K562 (cell line): ENCODE results near the gene IRF1. TPM values are rescaled to one million over a fixed set of nuclear protein-coding genes. Genes with fewer than 3 reads are reported as not detected.
A peak's percentile ranks its signal among the peaks of the same experiment; 100 is the strongest.

Experiments
- BACH1 ChIP-seq: fragments of 200-800 bp; sonication (Bioruptor generic); IDR thresholded peaks from 2 replicates; pipeline ENCODE4 v1.6.1; 2016; ENCODE audit warnings: missing genetic modification characterization, missing compliant biosample characterization
- COPS2 ChIP-seq: fragments of 450-650 bp; conservative IDR thresholded peaks from 2 replicates; pipeline ENCODE4 v1.6.1; 2016; ENCODE audit warnings: mild to moderate bottlenecking, moderate library complexity
- ETV1 ChIP-seq: fragments of 450-650 bp; conservative IDR thresholded peaks from 2 replicates; pipeline ENCODE4 v1.6.1; 2016; ENCODE audit warnings: missing genetic modification characterization, control low read depth, low read depth, missing compliant biosample characterization
- MAFK ChIP-seq: IDR thresholded peaks from 2 replicates; pipeline ENCODE4 v1.6.1; 2011; ENCODE audit warnings: low read length, improper control_type of control experiment
- MTA3 ChIP-seq: fragments of 450-650 bp; formaldehyde crosslinking; IDR thresholded peaks from 2 replicates; pipeline ENCODE4 v1.6.1; 2017; ENCODE audit warnings: mild to moderate bottlenecking, borderline replicate concordance
- PYGO2 ChIP-seq: fragments of 450-650 bp; IDR thresholded peaks from 2 replicates; pipeline ENCODE4 v1.6.1; 2016; ENCODE audit warnings: mild to moderate bottlenecking, missing genetic modification characterization, moderate library complexity, missing compliant biosample characterization
- SMARCC2 ChIP-seq: fragments of 450-650 bp; IDR thresholded peaks from 2 replicates; pipeline ENCODE4 v1.6.1; 2017; ENCODE audit warnings: antibody characterized with exemption, moderate library complexity, mild to moderate bottlenecking, low read depth
- polyA plus RNA-seq, 8 experiments: library from polyadenylated mRNA; depleted of rRNA in 4 of 8; stranded (reverse) in 5 of 8; unstranded in 3 of 8; fragments of >200 nt; fragmentation: Nextera tagmentation in 2 of 8; fragmentation: Illumina TruSeq in 1 of 8; extraction: Ambion mirVana in 2 of 8; extraction: Trizol in 1 of 8; gene quantifications; 2 replicates each; pipeline versions ENCODE4 v1.2.1 to v1.2.3, GENCODE V29; 2011 to 2014; ENCODE audit warnings: inconsistent platforms in 1 of 8, missing spikeins in 1 of 8
- total RNA-seq, 7 experiments: library from RNA; depleted of rRNA in 6 of 7; stranded (reverse); fragments of >200 nt in 6 of 7; fragmentation: Illumina TruSeq in 2 of 7; extraction: Trizol in 2 of 7; gene quantifications; 2 replicates each; pipeline versions ENCODE4 v1.2.1 to v1.2.3, GENCODE V29; 2011 to 2021; ENCODE audit warnings: low replicate concordance in 1 of 7
- TF ChIP-seq, protein P1 (sequence below), 3 experiments: IDR thresholded peaks in 2 of 3; conservative IDR thresholded peaks in 1 of 3; 2 replicates each; pipeline ENCODE4 v1.5.1; 2011 to 2012; ENCODE audit warnings: low read length in 3 of 3, mild to moderate bottlenecking in 3 of 3, control low read depth in 2 of 3, improper control_type of control experiment in 1 of 3, inconsistent platforms in 1 of 3, low read depth in 1 of 3, mixed read lengths in 1 of 3, moderate library complexity in 1 of 3; ENCODE audit not compliant: insufficient read depth in 2 of 3
- TF ChIP-seq, protein P2 (sequence below): fragments of 450-650 bp; IDR thresholded peaks from 2 replicates; pipeline ENCODE4 v1.6.1; 2016; ENCODE audit warnings: low read depth
- TF ChIP-seq, protein P3 (sequence below): sonication (generic); formaldehyde crosslinking; IDR thresholded peaks from 2 replicates; pipeline ENCODE4 v1.8.1; 2023; ENCODE audit warnings: missing genetic modification reagents, mild to moderate bottlenecking, borderline replicate concordance
- TF ChIP-seq, protein P4 (sequence below): IDR thresholded peaks from 2 replicates; pipeline ENCODE4 v1.6.1; 2011; ENCODE audit not compliant: insufficient read length; ENCODE audit errors: extremely low read depth

IRF1 gene
- total and polyA plus RNA-seq, 9 of the 15 experiments (the other 6 are each of a cell fraction or from before 2014, with no cell fraction given) = 1.1 to 12.3 (median 5.9) TPM

DNA sequence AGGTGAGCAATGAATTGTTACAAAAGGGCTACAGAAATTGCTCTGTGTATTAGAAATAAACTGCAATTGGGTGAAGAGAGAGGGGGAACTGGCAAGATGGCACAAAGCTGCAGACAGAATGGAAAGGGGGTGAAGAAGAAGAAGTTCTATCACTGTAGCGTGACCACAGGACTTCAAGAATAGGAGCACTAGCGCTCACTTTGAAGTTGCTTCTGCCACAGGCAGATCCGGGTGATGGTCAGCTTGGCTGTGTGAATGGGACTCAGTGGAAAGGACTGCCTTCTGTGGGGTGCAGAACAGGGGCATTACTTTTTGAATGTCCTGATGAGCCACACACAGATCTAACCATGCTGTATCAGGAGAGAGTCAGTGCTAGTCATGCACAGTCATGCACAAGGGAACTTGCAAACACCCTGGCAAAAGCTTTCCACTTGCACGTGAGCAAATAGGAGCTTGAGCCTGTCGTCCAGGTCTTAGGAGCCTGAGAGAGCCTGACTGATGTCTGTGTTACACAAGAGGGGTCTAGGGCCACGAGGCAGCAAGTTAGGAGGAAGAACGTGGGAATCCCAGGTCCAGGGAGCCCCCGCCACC, 36.5 kb upstream of the IRF1 start (continued):
- TF ChIP-seq, protein P1, sequence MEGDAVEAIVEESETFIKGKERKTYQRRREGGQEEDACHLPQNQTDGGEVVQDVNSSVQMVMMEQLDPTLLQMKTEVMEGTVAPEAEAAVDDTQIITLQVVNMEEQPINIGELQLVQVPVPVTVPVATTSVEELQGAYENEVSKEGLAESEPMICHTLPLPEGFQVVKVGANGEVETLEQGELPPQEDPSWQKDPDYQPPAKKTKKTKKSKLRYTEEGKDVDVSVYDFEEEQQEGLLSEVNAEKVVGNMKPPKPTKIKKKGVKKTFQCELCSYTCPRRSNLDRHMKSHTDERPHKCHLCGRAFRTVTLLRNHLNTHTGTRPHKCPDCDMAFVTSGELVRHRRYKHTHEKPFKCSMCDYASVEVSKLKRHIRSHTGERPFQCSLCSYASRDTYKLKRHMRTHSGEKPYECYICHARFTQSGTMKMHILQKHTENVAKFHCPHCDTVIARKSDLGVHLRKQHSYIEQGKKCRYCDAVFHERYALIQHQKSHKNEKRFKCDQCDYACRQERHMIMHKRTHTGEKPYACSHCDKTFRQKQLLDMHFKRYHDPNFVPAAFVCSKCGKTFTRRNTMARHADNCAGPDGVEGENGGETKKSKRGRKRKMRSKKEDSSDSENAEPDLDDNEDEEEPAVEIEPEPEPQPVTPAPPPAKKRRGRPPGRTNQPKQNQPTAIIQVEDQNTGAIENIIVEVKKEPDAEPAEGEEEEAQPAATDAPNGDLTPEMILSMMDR (IDR thresholded peaks at IDR 0.05 in 2 of 3, conservative IDR thresholded peaks at IDR 0.05 in 1 of 3; ENCODE audit: insufficient read depth in 2 of 3, low read depth in 1 of 3, low read length in 3 of 3) = peak in 1 of 3 experiments; percentile 8; a peak in 2 of 6 replicates
- TF ChIP-seq, protein P2, sequence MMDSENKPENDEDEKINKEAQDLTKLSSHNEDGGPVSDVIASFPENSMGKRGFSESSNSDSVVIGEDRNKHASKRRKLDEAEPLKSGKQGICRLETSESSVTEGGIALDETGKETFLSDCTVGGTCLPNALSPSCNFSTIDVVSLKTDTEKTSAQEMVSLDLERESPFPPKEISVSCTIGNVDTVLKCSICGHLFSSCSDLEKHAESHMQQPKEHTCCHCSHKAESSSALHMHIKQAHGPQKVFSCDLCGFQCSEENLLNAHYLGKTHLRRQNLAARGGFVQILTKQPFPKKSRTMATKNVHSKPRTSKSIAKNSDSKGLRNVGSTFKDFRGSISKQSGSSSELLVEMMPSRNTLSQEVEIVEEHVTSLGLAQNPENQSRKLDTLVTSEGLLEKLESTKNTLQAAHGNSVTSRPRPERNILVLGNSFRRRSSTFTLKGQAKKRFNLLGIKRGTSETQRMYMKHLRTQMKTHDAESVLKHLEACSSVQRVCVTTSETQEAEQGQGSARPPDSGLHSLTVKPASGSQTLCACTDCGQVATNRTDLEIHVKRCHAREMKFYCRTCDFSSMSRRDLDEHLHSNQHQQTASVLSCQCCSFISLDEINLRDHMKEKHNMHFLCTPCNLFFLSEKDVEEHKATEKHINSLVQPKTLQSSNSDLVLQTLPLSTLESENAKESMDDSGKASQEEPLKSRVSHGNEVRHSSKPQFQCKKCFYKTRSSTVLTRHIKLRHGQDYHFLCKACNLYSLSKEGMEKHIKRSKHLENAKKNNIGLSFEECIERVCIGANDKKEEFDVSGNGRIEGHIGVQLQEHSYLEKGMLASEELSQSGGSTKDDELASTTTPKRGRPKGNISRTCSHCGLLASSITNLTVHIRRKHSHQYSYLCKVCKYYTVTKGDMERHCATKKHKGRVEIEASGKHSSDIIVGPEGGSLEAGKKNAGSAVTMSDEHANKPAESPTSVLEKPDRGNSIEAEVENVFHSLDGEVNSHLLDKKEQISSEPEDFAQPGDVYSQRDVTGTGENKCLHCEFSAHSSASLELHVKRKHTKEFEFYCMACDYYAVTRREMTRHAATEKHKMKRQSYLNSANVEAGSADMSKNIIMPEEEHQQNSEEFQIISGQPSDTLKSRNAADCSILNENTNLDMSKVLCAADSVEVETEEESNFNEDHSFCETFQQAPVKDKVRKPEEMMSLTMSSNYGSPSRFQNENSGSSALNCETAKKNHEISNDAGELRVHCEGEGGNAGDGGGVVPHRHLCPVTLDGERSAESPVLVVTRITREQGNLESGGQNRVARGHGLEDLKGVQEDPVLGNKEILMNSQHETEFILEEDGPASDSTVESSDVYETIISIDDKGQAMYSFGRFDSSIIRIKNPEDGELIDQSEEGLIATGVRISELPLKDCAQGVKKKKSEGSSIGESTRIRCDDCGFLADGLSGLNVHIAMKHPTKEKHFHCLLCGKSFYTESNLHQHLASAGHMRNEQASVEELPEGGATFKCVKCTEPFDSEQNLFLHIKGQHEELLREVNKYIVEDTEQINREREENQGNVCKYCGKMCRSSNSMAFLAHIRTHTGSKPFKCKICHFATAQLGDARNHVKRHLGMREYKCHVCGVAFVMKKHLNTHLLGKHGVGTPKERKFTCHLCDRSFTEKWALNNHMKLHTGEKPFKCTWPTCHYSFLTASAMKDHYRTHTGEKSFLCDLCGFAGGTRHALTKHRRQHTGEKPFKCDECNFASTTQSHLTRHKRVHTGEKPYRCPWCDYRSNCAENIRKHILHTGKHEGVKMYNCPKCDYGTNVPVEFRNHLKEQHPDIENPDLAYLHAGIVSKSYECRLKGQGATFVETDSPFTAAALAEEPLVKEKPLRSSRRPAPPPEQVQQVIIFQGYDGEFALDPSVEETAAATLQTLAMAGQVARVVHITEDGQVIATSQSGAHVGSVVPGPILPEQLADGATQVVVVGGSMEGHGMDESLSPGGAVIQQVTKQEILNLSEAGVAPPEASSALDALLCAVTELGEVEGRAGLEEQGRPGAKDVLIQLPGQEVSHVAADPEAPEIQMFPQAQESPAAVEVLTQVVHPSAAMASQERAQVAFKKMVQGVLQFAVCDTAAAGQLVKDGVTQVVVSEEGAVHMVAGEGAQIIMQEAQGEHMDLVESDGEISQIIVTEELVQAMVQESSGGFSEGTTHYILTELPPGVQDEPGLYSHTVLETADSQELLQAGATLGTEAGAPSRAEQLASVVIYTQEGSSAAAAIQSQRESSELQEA = no peak
- TF ChIP-seq PYGO2 (tag) = no peak
- no peak for TF ChIP-seq BACH1
- peak; percentile 56 for TF ChIP-seq MAFK
- TF ChIP-seq, protein P3, sequence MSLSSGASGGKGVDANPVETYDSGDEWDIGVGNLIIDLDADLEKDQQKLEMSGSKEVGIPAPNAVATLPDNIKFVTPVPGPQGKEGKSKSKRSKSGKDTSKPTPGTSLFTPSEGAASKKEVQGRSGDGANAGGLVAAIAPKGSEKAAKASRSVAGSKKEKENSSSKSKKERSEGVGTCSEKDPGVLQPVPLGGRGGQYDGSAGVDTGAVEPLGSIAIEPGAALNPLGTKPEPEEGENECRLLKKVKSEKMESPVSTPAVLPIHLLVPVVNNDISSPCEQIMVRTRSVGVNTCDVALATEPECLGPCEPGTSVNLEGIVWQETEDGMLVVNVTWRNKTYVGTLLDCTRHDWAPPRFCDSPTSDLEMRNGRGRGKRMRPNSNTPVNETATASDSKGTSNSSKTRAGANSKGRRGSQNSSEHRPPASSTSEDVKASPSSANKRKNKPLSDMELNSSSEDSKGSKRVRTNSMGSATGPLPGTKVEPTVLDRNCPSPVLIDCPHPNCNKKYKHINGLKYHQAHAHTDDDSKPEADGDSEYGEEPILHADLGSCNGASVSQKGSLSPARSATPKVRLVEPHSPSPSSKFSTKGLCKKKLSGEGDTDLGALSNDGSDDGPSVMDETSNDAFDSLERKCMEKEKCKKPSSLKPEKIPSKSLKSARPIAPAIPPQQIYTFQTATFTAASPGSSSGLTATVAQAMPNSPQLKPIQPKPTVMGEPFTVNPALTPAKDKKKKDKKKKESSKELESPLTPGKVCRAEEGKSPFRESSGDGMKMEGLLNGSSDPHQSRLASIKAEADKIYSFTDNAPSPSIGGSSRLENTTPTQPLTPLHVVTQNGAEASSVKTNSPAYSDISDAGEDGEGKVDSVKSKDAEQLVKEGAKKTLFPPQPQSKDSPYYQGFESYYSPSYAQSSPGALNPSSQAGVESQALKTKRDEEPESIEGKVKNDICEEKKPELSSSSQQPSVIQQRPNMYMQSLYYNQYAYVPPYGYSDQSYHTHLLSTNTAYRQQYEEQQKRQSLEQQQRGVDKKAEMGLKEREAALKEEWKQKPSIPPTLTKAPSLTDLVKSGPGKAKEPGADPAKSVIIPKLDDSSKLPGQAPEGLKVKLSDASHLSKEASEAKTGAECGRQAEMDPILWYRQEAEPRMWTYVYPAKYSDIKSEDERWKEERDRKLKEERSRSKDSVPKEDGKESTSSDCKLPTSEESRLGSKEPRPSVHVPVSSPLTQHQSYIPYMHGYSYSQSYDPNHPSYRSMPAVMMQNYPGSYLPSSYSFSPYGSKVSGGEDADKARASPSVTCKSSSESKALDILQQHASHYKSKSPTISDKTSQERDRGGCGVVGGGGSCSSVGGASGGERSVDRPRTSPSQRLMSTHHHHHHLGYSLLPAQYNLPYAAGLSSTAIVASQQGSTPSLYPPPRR = no peak
- no peak for TF ChIP-seq MTA3
- no peak for TF ChIP-seq SMARCC2
- TF ChIP-seq ETV1 (tag) = peak; percentile 10; the same call in 1 of the 2 replicates
- no peak for TF ChIP-seq COPS2
- TF ChIP-seq, protein P4, sequence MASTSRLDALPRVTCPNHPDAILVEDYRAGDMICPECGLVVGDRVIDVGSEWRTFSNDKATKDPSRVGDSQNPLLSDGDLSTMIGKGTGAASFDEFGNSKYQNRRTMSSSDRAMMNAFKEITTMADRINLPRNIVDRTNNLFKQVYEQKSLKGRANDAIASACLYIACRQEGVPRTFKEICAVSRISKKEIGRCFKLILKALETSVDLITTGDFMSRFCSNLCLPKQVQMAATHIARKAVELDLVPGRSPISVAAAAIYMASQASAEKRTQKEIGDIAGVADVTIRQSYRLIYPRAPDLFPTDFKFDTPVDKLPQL = no peak
